NCI-H1105 treated with DMSO at 0.1 percent for 48 hours (cell line): ENCODE results near the gene ATL1.
"Not testable (repeated sequence)": the region's sequence is repeated elsewhere in the genome, so short reads cannot be mapped to it uniquely, and the experiment has no call there.

Source experiments
- DNase-seq: peaks from one replicate; lab custom pipeline; 2025; lab: John Stamatoyannopoulos, UW

Gene ATL1

GRCh38 chr14:50658203-50658602, 98.3 kb downstream of the ATL1 start:
- DNase-seq = no peak

GRCh38 chr14:50659327-50659974, 99.5 kb downstream of the ATL1 start:
- no peak for DNase-seq

- DNase-seq = not testable (repeated sequence)
Observed at GRCh38 chr14:50664579-50664978, 104.6 kb downstream of the ATL1 start.

- DNase-seq = not testable (repeated sequence)
Observed at GRCh38 chr14:50665300-50665699, 105.4 kb downstream of the ATL1 start.

- DNase-seq = peak; percentile 33
Observed at GRCh38 chr14:50666772-50667683, 107.1 kb downstream of the ATL1 start.

- peak; percentile 49 for DNase-seq
Observed at GRCh38 chr14:50667684-50667995, 107.7 kb downstream of the ATL1 start.

GRCh38 chr14:50667996-50668825, 108.3 kb downstream of the ATL1 start, which contains the start of gene SAV1:
SAV1 (minus strand) TSS chr14:50668306; CDS start chr14:50667967, 339 bp downstream.
- DNase-seq = peak; percentile 83

GRCh38 chr14:50668826-50669143, 108.8 kb downstream of the ATL1 start:
- DNase-seq = no peak

- DNase-seq = no peak
Observed at GRCh38 chr14:50669441-50669986, 109.6 kb downstream of the ATL1 start.

- no peak for DNase-seq
Observed at GRCh38 chr14:50670196-50670865, 110.4 kb downstream of the ATL1 start.

GRCh38 chr14:50670866-50671256, 110.9 kb downstream of the ATL1 start:
- DNase-seq = no peak

- DNase-seq = no peak
Observed at GRCh38 chr14:50675597-50675996, 115.7 kb downstream of the ATL1 start.

GRCh38 chr14:50676814-50677516, 117.0 kb downstream of the ATL1 start:
- no peak for DNase-seq

- no peak for DNase-seq
Observed at GRCh38 chr14:50677527-50678063, 117.7 kb downstream of the ATL1 start.

GRCh38 chr14:50678163-50678562, 118.2 kb downstream of the ATL1 start:
- DNase-seq = no peak

GRCh38 chr14:50679674-50680073, 119.7 kb downstream of the ATL1 start:
- DNase-seq = no peak
